KOPT-K1 (cell line): Measurements from ENCODE around the gene P2RX3.

Experiments
- H3K27ac ChIP-seq: fragments of 200-600 bp; sonication (generic); 2 replicates; pipeline ENCODE4 v1.5.1; 2016; ENCODE audit warnings: antibody characterized with exemption, mild to moderate bottlenecking, low read depth, low read length; ENCODE audit not compliant: poor library complexity, severe bottlenecking
- H3K36me3 ChIP-seq: fragments of 200-600 bp; sonication (generic); 2 replicates; pipeline ENCODE4 v1.5.1; 2017; ENCODE audit warnings: antibody characterized with exemption, mild to moderate bottlenecking, low read length, moderate library complexity; ENCODE audit not compliant: insufficient read depth
- H3K9me3 ChIP-seq: fragments of 200-600 bp; sonication (generic); 2 replicates; pipeline ENCODE4 v1.5.1; 2017; ENCODE audit warnings: antibody characterized with exemption, low read length, mild to moderate bottlenecking; ENCODE audit not compliant: insufficient read depth, poor library complexity, severe bottlenecking

The P2RX3 gene

GRCh38 chr11:57379732-57380131 is 41.6 kb downstream of the P2RX3 start:
- no peaks in the 10 kb centered on the region for H3K9me3 ChIP-seq
- no peak overlapping the region for H3K27ac ChIP-seq
- no peaks in the 10 kb centered on the region for H3K36me3 ChIP-seq

GRCh38 chr11:57380975-57381374 is 42.8 kb downstream of the P2RX3 start, which contains the start of gene PRG3:
Gene PRG3, minus strand, starts transcription at chr11:57381150. Its CDS starts 442 bp downstream, at chr11:57380708.
- H3K27ac ChIP-seq: no peak within 1 kb of the TSS
- H3K9me3 ChIP-seq: no peaks in the 10 kb centered on the region
- no peaks in the 10 kb centered on the region for H3K36me3 ChIP-seq

GRCh38 chr11:57386178-57386940 is 48.2 kb downstream of the P2RX3 start:
- no peaks in the 10 kb centered on the region for H3K36me3 ChIP-seq
- no peak overlapping the region for H3K27ac ChIP-seq
- no peaks in the 10 kb centered on the region for H3K9me3 ChIP-seq

GRCh38 chr11:57387289-57388030 is 49.3 kb downstream of the P2RX3 start:
- no peak overlapping the region for H3K27ac ChIP-seq
- no peaks in the 10 kb centered on the region for H3K9me3 ChIP-seq
- no peaks in the 10 kb centered on the region for H3K36me3 ChIP-seq

GRCh38 chr11:57390535-57390934 is 52.4 kb downstream of the P2RX3 start, which contains the start of gene PRG2:
Gene PRG2, minus strand, starts transcription at chr11:57390650. Its CDS starts 706 bp downstream, at chr11:57389944.
- Histone ChIP-seq H3K27ac (no peak within 1 kb of the TSS), H3K9me3 (no peaks in the 10 kb centered on the region), H3K36me3 (no peaks in the 10 kb centered on the region)

GRCh38 chr11:57391111-57391510 is 53.0 kb downstream of the P2RX3 start:
- Histone ChIP-seq H3K27ac (no peak overlapping the region), H3K36me3 (no peaks in the 10 kb centered on the region), H3K9me3 (no peaks in the 10 kb centered on the region)

GRCh38 chr11:57391539-57391938 is 53.4 kb downstream of the P2RX3 start:
- H3K36me3 ChIP-seq: no peaks in the 10 kb centered on the region
- no peak overlapping the region for H3K27ac ChIP-seq
- H3K9me3 ChIP-seq: no peaks in the 10 kb centered on the region

GRCh38 chr11:57392066-57392762 is 54.1 kb downstream of the P2RX3 start:
- no peak overlapping the region for H3K27ac ChIP-seq
- no peaks in the 10 kb centered on the region for H3K9me3 ChIP-seq
- no peaks in the 10 kb centered on the region for H3K36me3 ChIP-seq

GRCh38 chr11:57392763-57393105 is 54.6 kb downstream of the P2RX3 start:
- Histone ChIP-seq H3K27ac (no peak overlapping the region), H3K9me3 (no peaks in the 10 kb centered on the region), H3K36me3 (no peaks in the 10 kb centered on the region)

- H3K27ac ChIP-seq: no peak overlapping the region
- no peaks in the 10 kb centered on the region for H3K9me3 ChIP-seq
- no peaks in the 10 kb centered on the region for H3K36me3 ChIP-seq
Observed at GRCh38 chr11:57394203-57394965, 56.2 kb downstream of the P2RX3 start.

GRCh38 chr11:57395905-57396623 is 57.9 kb downstream of the P2RX3 start:
- no peaks in the 10 kb centered on the region for H3K36me3 ChIP-seq
- H3K9me3 ChIP-seq: no peaks in the 10 kb centered on the region
- no peak overlapping the region for H3K27ac ChIP-seq

GRCh38 chr11:57396744-57397143 is 58.6 kb downstream of the P2RX3 start:
- Histone ChIP-seq H3K27ac (no peak overlapping the region), H3K9me3 (no peaks in the 10 kb centered on the region), H3K36me3 (no peaks in the 10 kb centered on the region)

GRCh38 chr11:57397394-57397990 is 59.3 kb downstream of the P2RX3 start:
- no peak overlapping the region for H3K27ac ChIP-seq
- no peaks in the 10 kb centered on the region for H3K9me3 ChIP-seq
- H3K36me3 ChIP-seq: no peaks in the 10 kb centered on the region

GRCh38 chr11:57399221-57399620 is 61.1 kb downstream of the P2RX3 start:
- Histone ChIP-seq H3K9me3 (no peaks in the 10 kb centered on the region), H3K36me3 (no peaks in the 10 kb centered on the region), H3K27ac (no peak overlapping the region)
